NCI-H69 (cell line): ENCODE measurements around the gene FBXO36.
"Not testable (repeated sequence)": the region's sequence is repeated elsewhere in the genome, so short reads cannot be mapped to it uniquely, and the experiment has no call there.

Experiments used
- DNase-seq: peaks from one replicate; lab custom pipeline; 2025; lab: John Stamatoyannopoulos, UW

FBXO36 gene, protein sequence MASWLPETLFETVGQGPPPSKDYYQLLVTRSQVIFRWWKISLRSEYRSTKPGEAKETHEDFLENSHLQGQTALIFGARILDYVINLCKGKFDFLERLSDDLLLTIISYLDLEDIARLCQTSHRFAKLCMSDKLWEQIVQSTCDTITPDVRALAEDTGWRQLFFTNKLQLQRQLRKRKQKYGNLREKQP

GRCh38 chr2:229922449-229923386 is at the start of gene FBXO36:
FBXO36 (plus strand) TSS chr2:229922503; CDS start chr2:229922514, 11 bp downstream.
- DNase-seq = peak; percentile 89

- no peak for DNase-seq
Observed at GRCh38 chr2:229873123-229873581, 49.2 kb upstream of the FBXO36 start.

GRCh38 chr2:229874647-229875046 is 47.7 kb upstream of the FBXO36 start:
- no peak for DNase-seq

DNA sequence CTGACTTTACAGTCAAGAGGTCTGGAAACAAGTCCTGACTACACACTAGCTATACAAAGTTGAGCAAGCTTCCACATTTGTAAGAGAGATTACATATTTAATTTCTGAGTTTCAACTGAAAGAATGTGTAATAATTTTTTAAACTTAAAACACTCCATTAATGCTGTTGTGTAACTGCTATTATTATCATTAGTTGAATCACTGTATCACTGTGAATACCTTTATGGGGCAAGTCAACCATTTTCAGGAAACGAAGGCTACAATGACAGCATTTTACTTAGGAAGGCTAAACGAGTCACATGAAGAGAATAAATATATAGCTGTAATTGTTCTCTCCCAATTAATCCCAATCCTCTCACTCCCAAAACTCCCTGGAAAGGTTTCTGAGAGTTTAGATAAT is 46.8 kb upstream of the FBXO36 start:
- no peak for DNase-seq

DNA sequence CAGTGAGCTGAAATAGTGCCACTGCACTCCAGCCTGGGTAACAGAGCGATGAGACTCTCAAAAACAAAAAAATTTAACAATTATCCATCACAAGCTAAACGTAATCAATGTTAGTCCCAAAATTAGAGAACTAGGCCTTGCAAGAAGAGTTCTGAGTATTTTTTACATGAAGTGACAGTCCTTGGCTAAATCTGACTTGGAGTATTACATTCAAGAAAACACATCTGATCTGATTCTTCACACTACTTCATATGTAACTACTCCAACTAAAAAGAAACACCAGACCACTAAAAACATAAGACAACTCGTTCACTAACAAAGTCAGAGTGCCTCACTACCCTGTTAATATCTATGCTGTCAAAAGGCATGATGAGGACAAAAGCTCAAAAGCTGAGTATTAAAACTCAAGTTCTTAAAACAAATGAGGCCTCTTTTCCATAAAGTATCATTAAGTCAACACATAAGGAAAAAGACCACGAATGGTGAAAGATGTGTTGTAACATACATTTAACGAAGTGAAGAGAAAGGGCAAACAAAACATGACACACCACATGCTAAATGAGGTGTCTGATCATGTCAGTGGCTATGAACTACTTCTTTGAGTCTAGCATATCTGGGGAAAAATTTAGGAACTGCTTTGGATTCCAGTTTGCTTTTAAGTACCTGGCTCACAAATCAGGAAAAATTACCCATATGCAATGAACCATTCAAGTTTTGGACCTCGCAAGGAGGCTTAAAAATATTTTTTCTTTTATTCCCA is 42.9 kb upstream of the FBXO36 start:
- no peak for DNase-seq

- DNase-seq = no peak
Observed at GRCh38 chr2:229880892-229881586, 41.3 kb upstream of the FBXO36 start.

DNA sequence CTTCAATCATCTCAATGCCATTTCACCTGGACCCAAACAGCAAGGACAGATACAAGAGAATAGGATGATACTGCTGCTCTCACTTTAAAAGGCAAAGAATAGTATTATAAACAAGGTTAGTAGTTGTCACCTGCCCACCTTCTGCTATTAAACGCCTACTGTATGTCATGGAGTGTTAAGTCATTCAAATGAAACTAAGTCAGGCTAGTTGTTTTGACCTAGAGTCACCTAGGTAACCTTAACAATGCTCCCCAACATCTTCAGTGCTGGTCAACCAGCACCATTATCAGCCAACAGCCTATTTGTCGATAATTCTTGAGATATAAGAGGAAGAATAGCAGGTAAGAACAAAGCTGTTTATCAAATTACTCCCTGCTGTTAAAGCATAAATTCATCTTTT is 39.7 kb upstream of the FBXO36 start:
- DNase-seq = no peak

DNA sequence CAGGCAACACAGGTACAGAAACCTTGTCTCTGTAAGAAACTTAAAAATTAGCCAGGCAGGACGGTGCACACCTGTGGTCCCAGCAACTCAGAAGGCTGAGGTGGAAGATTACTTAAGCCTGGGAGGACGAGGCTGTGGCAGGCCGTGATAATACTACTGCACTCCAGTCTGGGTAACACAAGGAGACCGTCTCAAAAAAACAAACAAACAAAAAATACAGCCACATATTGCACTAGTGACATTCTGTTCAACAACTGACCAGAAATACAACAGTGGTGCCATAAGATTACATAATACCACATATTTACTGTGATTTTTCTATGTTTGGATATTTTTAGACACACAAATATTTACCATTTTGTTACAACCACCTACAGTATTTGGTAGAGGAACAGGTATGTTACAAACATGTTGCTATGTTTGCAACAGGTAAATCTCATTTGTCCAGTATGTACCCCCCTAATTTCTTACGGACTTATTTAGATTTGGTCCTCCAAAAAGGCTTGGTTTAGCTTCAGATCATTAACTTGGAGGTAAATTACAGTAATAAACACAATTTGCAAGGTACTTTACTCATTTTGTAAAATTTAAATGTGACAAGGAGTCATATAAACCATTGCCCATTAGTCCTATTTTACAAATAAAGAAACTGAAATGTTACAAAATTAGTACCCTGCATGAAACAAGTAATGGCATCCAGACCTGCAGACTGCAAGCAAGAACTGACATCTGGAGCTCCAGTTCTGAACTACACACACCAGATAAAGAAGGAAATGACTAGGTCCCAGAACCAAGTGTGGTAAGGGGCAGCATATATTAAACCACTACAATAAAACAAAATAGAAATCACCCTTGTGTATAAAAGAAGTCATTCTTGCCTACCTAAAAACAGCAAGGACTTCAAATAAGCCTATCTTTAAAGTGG is 37.3 kb upstream of the FBXO36 start:
- no peak for DNase-seq

- no peak for DNase-seq
Observed at GRCh38 chr2:229887441-229887840, 34.9 kb upstream of the FBXO36 start.

DNA sequence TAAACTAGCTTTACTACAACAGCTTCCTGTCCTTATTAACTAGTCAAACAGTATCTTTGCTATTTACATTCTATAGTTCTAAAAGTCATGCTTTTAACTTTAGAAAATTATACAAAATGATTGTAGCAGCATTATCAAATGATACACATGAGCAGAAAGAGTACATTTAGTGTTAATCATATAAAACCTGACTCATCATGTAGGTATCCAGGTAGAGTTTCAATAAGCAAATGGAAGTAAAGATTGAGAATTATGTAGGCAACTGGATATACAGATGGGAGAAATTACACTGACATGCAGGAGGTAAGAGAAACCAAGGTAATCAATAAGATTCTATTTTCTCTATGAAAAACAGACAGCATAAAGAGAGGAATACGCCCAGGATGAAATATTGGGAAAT is 34.3 kb upstream of the FBXO36 start:
- DNase-seq = no peak

- DNase-seq = no peak
Observed at GRCh38 chr2:229889023-229889422, 33.3 kb upstream of the FBXO36 start.

DNA sequence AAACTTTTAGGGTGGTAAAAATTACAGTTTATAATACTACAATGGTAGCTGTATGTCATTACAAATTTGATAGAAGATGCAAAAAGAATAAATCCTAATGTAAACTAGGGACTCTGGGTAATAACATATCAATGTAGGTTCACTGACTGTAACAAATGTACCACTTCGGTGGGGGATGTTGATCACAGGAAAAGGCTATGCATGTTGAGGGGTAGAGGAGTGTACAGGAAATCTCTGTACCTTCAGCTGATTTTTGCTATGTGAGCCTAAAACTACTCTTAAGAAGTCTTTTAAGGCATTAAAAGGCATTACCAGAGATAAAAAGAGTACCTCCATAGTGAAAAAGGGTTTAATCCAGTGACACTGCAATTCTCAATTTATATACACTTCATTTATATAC is 25.4 kb upstream of the FBXO36 start:
- no peak for DNase-seq

- no peak for DNase-seq
Observed at GRCh38 chr2:229899604-229900003, 22.7 kb upstream of the FBXO36 start.

DNA sequence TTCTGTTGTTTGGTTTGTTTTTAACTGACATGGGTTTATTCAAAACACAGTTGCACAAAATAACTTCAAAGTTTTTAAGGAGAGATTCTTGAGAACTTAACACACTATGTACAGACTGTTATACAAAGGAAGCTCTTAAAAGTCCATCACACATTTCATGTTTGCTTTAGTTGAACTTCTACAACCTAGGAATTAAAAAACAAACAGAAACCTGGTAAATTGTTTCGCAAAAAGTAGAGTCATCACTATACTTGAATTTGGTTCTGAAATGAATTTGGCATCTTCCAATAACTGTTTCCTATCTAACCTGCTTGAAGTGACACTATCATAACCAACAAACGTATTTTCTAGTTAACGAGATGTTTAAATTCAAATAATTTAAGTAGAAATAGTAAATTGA is 22.3 kb upstream of the FBXO36 start:
- DNase-seq = no peak

DNA sequence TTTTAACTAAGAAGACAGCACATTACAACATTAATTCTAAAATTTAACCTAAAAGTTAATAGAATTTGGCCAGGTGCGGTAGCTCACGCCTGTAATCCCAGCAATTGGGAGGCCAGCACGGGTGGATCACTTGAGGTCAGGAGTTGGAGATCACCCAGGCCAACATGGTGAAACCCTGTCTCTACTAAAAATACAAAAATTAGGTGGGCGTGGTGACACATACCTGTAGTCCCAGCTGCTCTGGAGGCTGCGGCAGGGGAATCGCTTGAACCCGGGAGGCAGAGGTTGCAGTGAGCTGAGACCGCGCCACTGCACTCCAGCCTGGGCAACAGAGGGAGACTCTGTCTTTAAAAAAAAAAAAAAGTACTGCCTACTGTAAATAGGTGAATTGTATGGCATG is 21.8 kb upstream of the FBXO36 start:
- DNase-seq = not testable (repeated sequence)

DNA sequence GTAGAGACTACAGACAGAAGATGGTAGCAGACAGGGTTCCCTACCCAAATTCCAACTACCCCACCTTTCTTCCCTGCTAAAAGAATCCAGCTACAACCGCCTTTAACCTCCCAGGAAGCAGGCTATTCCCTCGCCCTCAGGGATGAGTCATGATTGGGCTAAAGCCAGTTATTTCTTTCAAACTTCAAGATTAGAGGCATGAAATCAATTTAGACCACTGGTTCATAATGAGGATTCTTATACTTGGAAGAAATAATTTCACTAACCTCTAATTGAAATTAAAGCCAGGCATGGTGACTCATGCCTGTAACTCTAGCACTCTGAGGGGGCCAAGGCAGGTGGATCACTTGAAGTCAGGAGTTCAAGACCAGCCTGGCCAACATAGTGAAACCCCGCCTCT is 20.5 kb upstream of the FBXO36 start:
- peak; percentile 4 for DNase-seq

GRCh38 chr2:229903037-229903436 is 19.3 kb upstream of the FBXO36 start:
- no peak for DNase-seq

GRCh38 chr2:229905601-229906000 is 16.7 kb upstream of the FBXO36 start:
- DNase-seq = no peak

GRCh38 chr2:229909090-229909489 is 13.2 kb upstream of the FBXO36 start:
- no peak for DNase-seq

DNA sequence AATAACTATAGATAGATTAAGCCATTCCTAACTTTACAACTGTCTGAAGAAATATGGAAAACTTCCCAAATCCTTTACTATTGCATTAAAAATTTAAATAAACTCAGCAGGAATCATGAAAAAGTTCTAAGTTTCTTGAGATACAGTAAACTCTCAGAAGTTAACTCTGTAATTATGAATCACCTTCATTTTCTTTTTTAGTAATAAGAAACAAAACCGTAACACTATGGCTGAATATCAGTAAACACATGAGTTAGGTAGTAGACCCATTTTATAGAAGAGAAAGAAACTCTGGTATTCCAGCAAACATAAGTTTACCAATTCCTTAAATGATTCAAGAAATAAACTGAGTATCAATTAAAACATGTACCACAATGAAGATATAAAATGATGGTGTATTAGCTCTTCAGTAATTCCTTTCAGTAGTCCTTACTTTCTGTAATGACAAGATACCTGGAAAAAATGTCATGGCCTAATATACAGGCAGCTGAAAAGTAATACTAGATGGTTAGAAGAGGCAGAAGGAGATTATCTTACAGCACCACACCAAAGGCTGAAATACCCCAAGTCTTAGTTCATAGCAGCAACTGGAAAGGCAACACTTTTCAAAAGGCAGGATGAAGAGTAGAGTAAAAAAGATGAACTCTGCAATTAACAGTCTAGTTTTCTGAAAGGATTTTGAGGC is 12.0 kb upstream of the FBXO36 start:
- no peak for DNase-seq
